ENCODE data around the gene DACT3. TPM values are rescaled to one million over a fixed set of nuclear protein-coding genes. Genes with fewer than 3 reads are reported as not detected.

Gene DACT3
- total and polyA plus RNA-seq, 2 of the 4 experiments (the other 2 are of a cell fraction) = 1.6 to 4.9 TPM

- no peaks in the 10 kb centered on the region for H3K36me3 ChIP-seq (ENCODE audit: control insufficient read depth, insufficient read depth, low read length)
- intact Hi-C loops (cut with micrococcal nuclease) (no loop called here), dilution Hi-C loops (cut with HindIII; ENCODE audit: low sequenced_read_pairs, unreplicated experiment) (no loop called here), in situ Hi-C loops (cut with MboI; ENCODE audit: low sequenced_read_pairs) (no loop called here)
- H4K5ac ChIP-seq (ENCODE audit: low read depth, low read length) = peak overlapping the region; percentile 56
- ATAC-seq (ENCODE audit: low read depth) (no peak), DNase-seq (no peak)
- peak overlapping the region; percentile 69; the same call in 1 of the 2 replicates for H3K14ac ChIP-seq (replicated peaks; ENCODE audit: low read depth, low read length)
- no peaks in the 10 kb centered on the region for H3K79me1 ChIP-seq (ENCODE audit: low read depth in 1 of 2, low read length in 2 of 2)
- peak overlapping the region; percentile 51; the same call in 1 of the 2 replicates for H3K23ac ChIP-seq (ENCODE audit: low read depth, low read length)
- H3K18ac ChIP-seq (ENCODE audit: low read depth, low read length) = peak overlapping the region; percentile 53
- H2BK5ac ChIP-seq (ENCODE audit: low read depth, low read length, poor library complexity, severe bottlenecking) = no peak overlapping the region
- H2AFZ ChIP-seq (replicated peaks; ENCODE audit: low read length, poor library complexity) = peak overlapping the region; percentile 13
- H3K4ac ChIP-seq (ENCODE audit: low read depth, low read length) = peak overlapping the region; percentile 82; the same call in 1 of the 2 replicates
- H3K9ac ChIP-seq (ENCODE audit: low read depth, low read length) = no peak overlapping the region
- H4K91ac ChIP-seq (ENCODE audit: insufficient read depth, low read depth, low read length) = peak overlapping the region; percentile 58
- POLR2A ChIA-PET (ENCODE audit: unreplicated experiment) = interaction anchor here (1.0 kb wide), 1 partner anchor 29 kb away, joined by 3 read pairs; the partner anchor contains the start of gene CALM3
- H3K9me3 ChIP-seq (ENCODE audit: control insufficient read depth, insufficient read depth, low read length) = no peaks in the 10 kb centered on the region
- no peak for TF ChIP-seq POLR2A (IDR thresholded peaks at IDR 0.05; ENCODE audit: low read depth, low read length)
- no peak for TF ChIP-seq CHD1 (IDR thresholded peaks at IDR 0.05; ENCODE audit: low read depth, low read length)
- TF ChIP-seq CTCF (conservative IDR thresholded peaks at IDR 0.05; ENCODE audit: low read depth, low read length) = no peak
- TF ChIP-seq MAZ (IDR thresholded peaks at IDR 0.05; ENCODE audit: borderline replicate concordance, low read depth, low read length) = no peak
- no peak for TF ChIP-seq RCOR1 (IDR thresholded peaks at IDR 0.05; ENCODE audit: insufficient replicate concordance, low read length)
- TF ChIP-seq NFE2L2 (IDR thresholded peaks at IDR 0.05; ENCODE audit: low read depth, low read length) = no peak
- H3K4me1 ChIP-seq (ENCODE audit: control insufficient read depth, insufficient read depth, low read length) = peaks cover 17% of the 10 kb centered on the region
- peaks cover 6% of the 10 kb centered on the region; the same call in 1 of the 2 replicates for H3K9me1 ChIP-seq (ENCODE audit: insufficient read depth, low read length)
- no peak overlapping the region for H3K27ac ChIP-seq (ENCODE audit: insufficient read depth, low read length)
- CTCF ChIA-PET = interaction anchor here (1.1 to 1.5 kb wide), 2 partner anchors 26 to 31 kb away, joined by 3 to 5 read pairs; partner anchors contain the start of gene DACT3
- H2AK9ac ChIP-seq (replicated peaks; ENCODE audit: low read depth, low read length, poor library complexity) = peak overlapping the region; percentile 81
- peak overlapping the region; percentile 20 to 85; a peak in 3 of 4 replicates for H4K8ac ChIP-seq (ENCODE audit: low read depth in 2 of 2, low read length in 2 of 2)
- no peak overlapping the region for H3K56ac ChIP-seq (ENCODE audit: extremely low read depth, insufficient read depth, low read length)
- no TSS peak for BruUV-seq (replicated peaks)
- no peaks in the 10 kb centered on the region for H4K20me1 ChIP-seq (ENCODE audit: insufficient read depth, low read length)
- H2BK120ac ChIP-seq (ENCODE audit: low read depth, low read length) = peak overlapping the region; percentile 80; the same call in 1 of the 2 replicates
- H3K4me2 ChIP-seq (ENCODE audit: low read depth, low read length) = no peak overlapping the region
- no peaks in the 10 kb centered on the region; the same call in 1 of the 2 replicates for H3K27me3 ChIP-seq (ENCODE audit: control insufficient read depth, insufficient read depth, low read length)
- peak overlapping the region; percentile 29; the same call in 1 of the 2 replicates for H2AK5ac ChIP-seq (ENCODE audit: low read depth, low read length)
- H2BK20ac ChIP-seq (ENCODE audit: low read depth, low read length) = peak overlapping the region; percentile 68
- H2BK15ac ChIP-seq (ENCODE audit: low read depth, low read length) = peak overlapping the region; percentile 19; the same call in 1 of the 3 replicates
- 90% methylated on average over 6 of the region's 14 CpGs; no CpG with 5 or more reads in 1 of the 2 experiments for WGBS, 2 experiments (ENCODE audit: extremely low coverage in 2 of 2, insufficient read length in 1 of 2)
- no peak overlapping the region for H3K4me3 ChIP-seq (ENCODE audit: insufficient read depth, low read depth, low read length)
Observed at GRCh38 chr19:46630586-46631205, 30.3 kb downstream of the DACT3 start.
